Lower leg skin (tissue), 4 donors: ENCODE data around the gene GASK1A. TPM values are rescaled to one million over a fixed set of nuclear protein-coding genes. Genes with fewer than 3 reads are reported as not detected.
A peak's percentile ranks its signal among the peaks of the same experiment; 100 is the strongest.

Experiments used
- DNase-seq, 2 donors: peaks; one replicate each; pipeline ENCODE4 v3.0.0-alpha.2; 2019; ENCODE audit warnings: low spot score in 2 of 2
- H3K4me3 ChIP-seq: fragments of 200-600 bp; sonication (generic); 2 replicates; pipeline ENCODE4 v1.5.1; 2017; ENCODE audit warnings: mild to moderate bottlenecking, low read depth; ENCODE audit not compliant: poor library complexity, severe bottlenecking
- CTCF ChIP-seq, 3 donors: fragments of 450-650 bp; IDR thresholded peaks; one replicate each; pipeline ENCODE4 v1.5.1; 2016; ENCODE audit warnings: antibody characterized with exemption in 3 of 3, mild to moderate bottlenecking in 3 of 3, moderate library complexity in 2 of 3
- POLR2A ChIP-seq, 2 donors: fragments of 450-650 bp; IDR thresholded peaks; one replicate each; pipeline ENCODE4 v1.6.1; 2016 to 2017; ENCODE audit warnings: antibody characterized with exemption in 2 of 2, mild to moderate bottlenecking in 1 of 2, moderate library complexity in 1 of 2
- WGBS, 2 donors: methylation state at CpG; one replicate each; pipeline ENCODE4 v1.1.5; 2018; 5-methylcytosine and 5-hydroxymethylcytosine counted together
- intact Hi-C: fragments of 100-400 bp; cut with DNase I; formaldehyde crosslinking; loops from one replicate; pipeline ENCODE4 v1.15.0; 2023; ENCODE audit warnings: low total_unique reads
- total RNA-seq, 4 donors: library from RNA; depleted of rRNA; stranded (reverse); fragments of >200 nt; gene quantifications; one replicate each; pipeline ENCODE4 v1.1.0, GENCODE V29; 2016

Gene GASK1A
- total RNA-seq, 4 donors from 2014 or later, result 1.4 to 5.6 (median 3.3) TPM

DNA sequence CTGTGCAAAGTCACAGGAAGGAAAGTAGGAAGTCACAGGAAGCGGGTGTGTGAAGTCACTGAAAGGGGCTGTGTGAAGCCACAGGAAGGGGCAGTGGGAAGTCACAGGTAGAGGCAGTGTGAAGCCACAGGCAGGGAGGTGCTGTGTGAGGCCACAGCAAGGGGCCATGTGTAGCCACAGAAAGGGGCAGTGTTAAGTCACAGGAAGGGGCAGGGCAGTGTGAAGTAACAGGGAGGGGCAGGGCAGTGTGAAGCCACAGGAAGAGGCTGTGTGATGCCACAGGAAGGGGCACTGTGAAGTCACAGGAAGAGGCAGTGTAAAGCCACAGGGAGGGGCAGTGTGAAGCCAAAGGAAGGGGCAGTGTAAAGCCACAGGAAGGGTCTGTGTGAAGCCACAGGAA lies 36.5 kb downstream of the GASK1A start:
- TF ChIP-seq CTCF (IDR thresholded peaks at IDR 0.05), result no peak
- TF ChIP-seq POLR2A (IDR thresholded peaks at IDR 0.05), result no peak
- WGBS, 2 donors, result 88 to 90% methylated on average over 1 of the region's 1 CpG
- no peak overlapping the region for H3K4me3 ChIP-seq
- peak in 1 of 2 donors; percentile 29 for DNase-seq
- intact Hi-C loops, result no loop called here

GRCh38 chr3:43015991-43016865 lies 37.1 kb downstream of the GASK1A start:
- intact Hi-C loops, result no loop called here
- TF ChIP-seq POLR2A (IDR thresholded peaks at IDR 0.05), result no peak
- WGBS, 2 donors, result 70 to 75% methylated on average over 5 of the region's 5 CpGs
- peak in 1 of 2 donors; percentile 60 for DNase-seq
- no peak overlapping the region for H3K4me3 ChIP-seq

DNA sequence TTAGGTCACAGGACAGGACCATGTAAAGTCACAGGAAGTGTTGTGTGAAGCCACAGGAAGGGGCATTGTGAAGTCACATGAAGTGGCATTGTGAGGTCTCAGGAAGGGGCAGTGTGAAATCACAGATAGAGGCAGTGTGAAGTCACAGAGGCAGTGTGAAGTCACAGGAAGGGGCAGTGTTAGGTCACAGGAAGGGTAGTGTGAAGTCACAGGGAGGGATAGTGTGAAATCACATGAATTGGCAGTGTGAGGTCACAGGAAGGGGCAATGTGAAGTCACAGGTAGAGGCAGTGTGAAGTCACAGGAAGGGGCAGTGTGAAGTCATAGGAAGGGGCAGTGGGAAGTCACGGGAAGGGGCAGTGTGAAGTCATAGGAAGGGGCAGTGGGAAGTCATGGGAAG lies 37.9 kb downstream of the GASK1A start:
- WGBS, 2 donors, result 95 to 97% methylated on average over 1 of the region's 1 CpG
- intact Hi-C loops, result no loop called here

GRCh38 chr3:43017593-43018195 lies 38.6 kb downstream of the GASK1A start:
- intact Hi-C loops, result no loop called here
- 87 to 88% methylated on average over 9 of the region's 9 CpGs for WGBS, 2 donors
- DNase-seq, result peak in 1 of 2 donors; percentile 49
- TF ChIP-seq CTCF (IDR thresholded peaks at IDR 0.05) (no peak), POLR2A (IDR thresholded peaks at IDR 0.05) (no peak)
- no peak overlapping the region for H3K4me3 ChIP-seq

More for the DNA sequence above, 37.9 kb downstream of the GASK1A start:
- H3K4me3 ChIP-seq, result no peak overlapping the region
- peak in 1 of 2 donors; percentile 18 for DNase-seq
- no peak for TF ChIP-seq POLR2A (IDR thresholded peaks at IDR 0.05)

DNA sequence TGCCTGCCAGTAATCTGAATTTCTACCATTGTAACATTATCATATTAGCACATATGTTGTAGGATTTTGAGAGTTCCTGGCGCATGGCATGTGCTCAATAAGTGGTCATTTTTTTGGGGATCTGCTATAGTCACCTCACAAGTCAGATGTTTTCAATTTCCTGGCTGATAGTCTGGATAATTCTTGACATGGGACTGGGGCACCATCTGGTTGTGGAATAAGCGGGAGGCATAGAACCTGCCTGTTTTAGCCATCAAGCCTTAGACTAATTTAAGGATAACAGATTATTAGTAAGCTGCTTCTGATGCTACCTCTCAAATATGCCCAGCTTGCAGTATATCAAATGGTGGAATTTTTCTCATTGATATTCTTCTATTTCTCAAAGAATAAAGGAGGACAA lies 39.1 kb downstream of the GASK1A start:
- WGBS, 2 donors, result 85 to 91% methylated on average over 2 of the region's 2 CpGs
- H3K4me3 ChIP-seq, result no peak overlapping the region
- DNase-seq, result peak in 1 of 2 donors; percentile 9
- TF ChIP-seq POLR2A (IDR thresholded peaks at IDR 0.05), result no peak
- no peak for TF ChIP-seq CTCF (IDR thresholded peaks at IDR 0.05)
- intact Hi-C loops, result no loop called here

GRCh38 chr3:43019006-43019809 lies 40.1 kb downstream of the GASK1A start:
- DNase-seq, result peak in 1 of 2 donors; percentile 48
- WGBS, 2 donors, result 57 to 65% methylated on average over 6 of the region's 6 CpGs
- TF ChIP-seq POLR2A (IDR thresholded peaks at IDR 0.05) (no peak), CTCF (IDR thresholded peaks at IDR 0.05) (no peak)

More at GRCh38 chr3:43019006-43019809, 40.1 kb downstream of the GASK1A start:
- intact Hi-C loops, result no loop called here
- no peak overlapping the region for H3K4me3 ChIP-seq
